Measurements from ENCODE around the gene TTC28. TPM values are rescaled to one million over a fixed set of nuclear protein-coding genes. Genes with fewer than 3 reads are reported as not detected.
"Not testable (repeated sequence)": the region's sequence is repeated elsewhere in the genome, so short reads cannot be mapped to it uniquely, and the experiment has no call there.

The TTC28 gene
- total and polyA plus RNA-seq, 10 of the 15 experiments (the other 5 are each of a cell fraction or from before 2014, with no cell fraction given), result 0.15 to 8.4 (median 1.4) TPM

- H3K27ac ChIP-seq (ENCODE audit: control insufficient read depth, insufficient read depth), result no peak overlapping the region
- peaks cover 4% of the 10 kb centered on the region; the same call in 1 of the 2 replicates for H3K4me1 ChIP-seq (ENCODE audit: control insufficient read depth, insufficient read depth, low read length)
- H4K20me1 ChIP-seq (ENCODE audit: control insufficient read depth, insufficient read depth), result no peaks in the 10 kb centered on the region
- H3K4me2 ChIP-seq (ENCODE audit: control insufficient read depth, insufficient read depth), result no peak overlapping the region
- RAD21 ChIA-PET (ENCODE audit: unreplicated experiment), result no interaction called here
- H3K9ac ChIP-seq (ENCODE audit: control insufficient read depth, insufficient read depth, low read length), result no peak overlapping the region
- in situ Hi-C loops (cut with MboI), result no loop called here
- WGBS (ENCODE audit: insufficient coverage, insufficient replicate concordance, low lambda C conversion rate, missing lambda C conversion rate), result 97% methylated on average over 2 of the region's 2 CpGs
- no peaks in the 10 kb centered on the region for H3K27me3 ChIP-seq (replicated peaks in 1 of 2; ENCODE audit: control insufficient read depth in 2 of 2, insufficient read depth in 2 of 2, low read length in 1 of 2)
- ATAC-seq (no peak), DNase-seq (ENCODE audit: low read depth, low spot score) (no peak), FAIRE-seq (no peak)
- CTCF ChIA-PET, result no interaction called here
- no peak overlapping the region for H2AFZ ChIP-seq (ENCODE audit: control insufficient read depth, low read depth, low read length)
- SMC1A ChIA-PET (ENCODE audit: uncharacterized antibody, unreplicated experiment), result no interaction called here
- H3K4me3 ChIP-seq, result no peak overlapping the region
- TF ChIP-seq GATAD2B (conservative IDR thresholded peaks at IDR 0.05; ENCODE audit: low read depth), result no peak
- TF ChIP-seq, protein P1, sequence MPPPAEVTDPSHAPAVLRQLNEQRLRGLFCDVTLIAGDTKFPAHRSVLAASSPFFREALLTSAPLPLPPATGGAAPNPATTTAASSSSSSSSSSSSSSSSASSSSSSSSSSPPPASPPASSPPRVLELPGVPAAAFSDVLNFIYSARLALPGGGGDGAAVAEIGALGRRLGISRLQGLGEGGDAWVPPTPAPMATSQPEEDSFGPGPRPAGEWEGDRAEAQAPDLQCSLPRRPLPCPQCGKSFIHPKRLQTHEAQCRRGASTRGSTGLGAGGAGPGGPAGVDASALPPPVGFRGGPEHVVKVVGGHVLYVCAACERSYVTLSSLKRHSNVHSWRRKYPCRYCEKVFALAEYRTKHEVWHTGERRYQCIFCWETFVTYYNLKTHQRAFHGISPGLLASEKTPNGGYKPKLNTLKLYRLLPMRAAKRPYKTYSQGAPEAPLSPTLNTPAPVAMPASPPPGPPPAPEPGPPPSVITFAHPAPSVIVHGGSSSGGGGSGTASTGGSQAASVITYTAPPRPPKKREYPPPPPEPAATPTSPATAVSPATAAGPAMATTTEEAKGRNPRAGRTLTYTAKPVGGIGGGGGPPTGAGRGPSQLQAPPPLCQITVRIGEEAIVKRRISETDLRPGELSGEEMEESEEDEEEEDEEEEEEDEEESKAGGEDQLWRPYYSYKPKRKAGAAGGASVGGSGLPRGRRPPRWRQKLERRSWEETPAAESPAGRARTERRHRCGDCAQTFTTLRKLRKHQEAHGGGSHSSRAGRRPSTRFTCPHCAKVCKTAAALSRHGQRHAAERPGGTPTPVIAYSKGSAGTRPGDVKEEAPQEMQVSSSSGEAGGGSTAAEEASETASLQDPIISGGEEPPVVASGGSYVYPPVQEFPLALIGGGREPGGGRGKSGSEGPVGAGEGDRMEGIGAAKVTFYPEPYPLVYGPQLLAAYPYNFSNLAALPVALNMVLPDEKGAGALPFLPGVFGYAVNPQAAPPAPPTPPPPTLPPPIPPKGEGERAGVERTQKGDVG (CRISPR knock-in tag; IDR thresholded peaks at IDR 0.05), result no peak
- H3K36me3 ChIP-seq (ENCODE audit: control insufficient read depth in 2 of 2, insufficient read depth in 2 of 2, low read length in 1 of 2), result peaks cover 2 to 3% of the 10 kb centered on the region in 2 experiments; a peak in 3 of 4 replicates
- H3K79me2 ChIP-seq (ENCODE audit: control insufficient read depth, insufficient read depth, low read length), result no peaks in the 10 kb centered on the region
- H3K9me3 ChIP-seq (replicated peaks; ENCODE audit: control insufficient read depth, insufficient read depth, low read length), result no peaks in the 10 kb centered on the region
- POLR2A ChIA-PET, result no interaction called here
- intact Hi-C loops (cut with micrococcal nuclease; ENCODE audit: unreplicated experiment), result no loop called here
- no TSS peak for BruUV-seq (replicated peaks)
Measured at GRCh38 chr22:28702891-28703290, 23.3 kb upstream of the TTC28 start.

GRCh38 chr22:28693041-28693760 lies 13.6 kb upstream of the TTC28 start:
- H3K4me2 ChIP-seq (ENCODE audit: control insufficient read depth, insufficient read depth); H3K27me3 ChIP-seq (replicated peaks in 1 of 2; ENCODE audit: control insufficient read depth in 2 of 2, insufficient read depth in 2 of 2, low read length in 1 of 2); H3K9me3 ChIP-seq (replicated peaks; ENCODE audit: control insufficient read depth, insufficient read depth, low read length); H3K36me3 ChIP-seq (ENCODE audit: control insufficient read depth in 2 of 2, insufficient read depth in 2 of 2, low read length in 1 of 2); H3K9ac ChIP-seq (ENCODE audit: control insufficient read depth, insufficient read depth, low read length); intact Hi-C loops (cut with micrococcal nuclease; ENCODE audit: unreplicated experiment); RAD21 ChIA-PET (ENCODE audit: unreplicated experiment); POLR2A ChIA-PET; H3K4me3 ChIP-seq; H2AFZ ChIP-seq (ENCODE audit: control insufficient read depth, low read depth, low read length); DNase-seq (ENCODE audit: low read depth, low spot score); ATAC-seq; BruUV-seq (replicated peaks); FAIRE-seq; H3K79me2 ChIP-seq (ENCODE audit: control insufficient read depth, insufficient read depth, low read length); CTCF ChIA-PET; H4K20me1 ChIP-seq (ENCODE audit: control insufficient read depth, insufficient read depth); H3K4me1 ChIP-seq (ENCODE audit: control insufficient read depth, insufficient read depth, low read length); H3K27ac ChIP-seq (ENCODE audit: control insufficient read depth, insufficient read depth): not testable (repeated sequence)
- SMC1A ChIA-PET (ENCODE audit: uncharacterized antibody, unreplicated experiment), result interaction anchor here (0.6 kb wide), 1 partner anchor 18 kb away, joined by 4 read pairs; no protein-coding TSS in a partner anchor
- WGBS (ENCODE audit: insufficient coverage, insufficient replicate concordance, low lambda C conversion rate, missing lambda C conversion rate), result 88% methylated on average over 6 of the region's 6 CpGs
- in situ Hi-C loops (cut with MboI), result loop anchor here (5.0 kb wide), 1 partner anchor 41 kb away; no protein-coding TSS in a partner anchor

- in situ Hi-C loops (cut with MboI), result loop anchor here (5.0 kb wide), 1 partner anchor 37 kb away; no protein-coding TSS in a partner anchor
- CTCF ChIA-PET; H3K4me2 ChIP-seq (ENCODE audit: control insufficient read depth, insufficient read depth); POLR2A ChIA-PET; RAD21 ChIA-PET (ENCODE audit: unreplicated experiment); H2AFZ ChIP-seq (ENCODE audit: control insufficient read depth, low read depth, low read length); H3K9me3 ChIP-seq (replicated peaks; ENCODE audit: control insufficient read depth, insufficient read depth, low read length); ATAC-seq; H3K27ac ChIP-seq (ENCODE audit: control insufficient read depth, insufficient read depth); H3K4me1 ChIP-seq (ENCODE audit: control insufficient read depth, insufficient read depth, low read length); H3K4me3 ChIP-seq; DNase-seq (ENCODE audit: low read depth, low spot score); BruUV-seq (replicated peaks); H3K9ac ChIP-seq (ENCODE audit: control insufficient read depth, insufficient read depth, low read length); H3K27me3 ChIP-seq (replicated peaks in 1 of 2; ENCODE audit: control insufficient read depth in 2 of 2, insufficient read depth in 2 of 2, low read length in 1 of 2); SMC1A ChIA-PET (ENCODE audit: uncharacterized antibody, unreplicated experiment); H3K79me2 ChIP-seq (ENCODE audit: control insufficient read depth, insufficient read depth, low read length); H4K20me1 ChIP-seq (ENCODE audit: control insufficient read depth, insufficient read depth); H3K36me3 ChIP-seq (ENCODE audit: control insufficient read depth in 2 of 2, insufficient read depth in 2 of 2, low read length in 1 of 2); FAIRE-seq; intact Hi-C loops (cut with micrococcal nuclease; ENCODE audit: unreplicated experiment): not testable (repeated sequence)
- WGBS (ENCODE audit: insufficient coverage, insufficient replicate concordance, low lambda C conversion rate, missing lambda C conversion rate), result 50% methylated on average over 2 of the region's 2 CpGs
Measured at GRCh38 chr22:28689796-28690195, 10.2 kb upstream of the TTC28 start.

All from GM12878 (cell line).